Stimulated activated CD4-positive, alpha-beta T cell treated with anti-CD3 and anti-CD28 coated beads, Interleukin-4, amount 100 ng/mL, for 4 hours (primary cell): ENCODE results near the gene RBFOX2.

ENCODE experiments used
- DNase-seq, 2 experiments: peaks; one replicate each; pipeline ENCODE4 v3.0.0-alpha.2; 2020

The RBFOX2 gene

DNA sequence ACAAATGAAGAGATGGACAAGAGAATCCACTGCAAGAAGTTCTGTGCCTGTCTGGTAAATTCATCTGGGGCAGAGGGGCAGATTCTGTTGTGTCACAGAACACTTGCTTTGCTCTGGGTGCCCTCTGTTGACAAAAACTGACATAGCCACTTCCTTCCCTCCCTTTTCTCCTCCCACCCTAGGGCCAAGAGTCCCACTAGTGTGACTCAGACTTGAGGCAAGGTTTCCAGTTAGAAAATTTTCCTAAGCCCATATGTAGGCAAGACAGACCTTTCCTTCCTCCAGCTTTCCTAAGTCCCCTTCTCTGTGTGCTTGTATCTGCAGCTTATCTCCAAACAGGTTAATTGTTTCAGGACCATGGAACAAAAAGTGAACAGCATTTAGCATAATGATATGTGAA lies 106.8 kb downstream of the RBFOX2 start:
- peak in 1 of 2 experiments; percentile 35 for DNase-seq

DNA sequence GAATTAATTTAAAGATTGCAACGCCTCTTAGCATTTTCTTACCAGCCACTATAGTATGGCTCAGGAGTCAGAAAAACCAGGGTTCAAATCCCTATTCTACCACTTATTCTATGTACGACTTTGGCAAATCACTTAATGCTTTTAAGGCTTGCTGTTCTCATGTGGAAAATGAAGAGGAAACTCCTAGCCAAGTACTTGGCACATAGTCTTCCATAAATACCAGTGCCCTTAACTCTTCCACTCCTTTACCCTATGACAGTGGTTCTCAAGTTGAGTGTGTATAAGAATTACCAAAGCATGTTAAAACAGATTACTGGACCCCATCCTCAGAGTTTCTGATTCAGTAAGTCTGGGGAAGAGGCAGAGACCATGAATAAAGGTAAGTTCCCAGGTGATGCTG lies 107.6 kb downstream of the RBFOX2 start:
- no peak for DNase-seq

DNA sequence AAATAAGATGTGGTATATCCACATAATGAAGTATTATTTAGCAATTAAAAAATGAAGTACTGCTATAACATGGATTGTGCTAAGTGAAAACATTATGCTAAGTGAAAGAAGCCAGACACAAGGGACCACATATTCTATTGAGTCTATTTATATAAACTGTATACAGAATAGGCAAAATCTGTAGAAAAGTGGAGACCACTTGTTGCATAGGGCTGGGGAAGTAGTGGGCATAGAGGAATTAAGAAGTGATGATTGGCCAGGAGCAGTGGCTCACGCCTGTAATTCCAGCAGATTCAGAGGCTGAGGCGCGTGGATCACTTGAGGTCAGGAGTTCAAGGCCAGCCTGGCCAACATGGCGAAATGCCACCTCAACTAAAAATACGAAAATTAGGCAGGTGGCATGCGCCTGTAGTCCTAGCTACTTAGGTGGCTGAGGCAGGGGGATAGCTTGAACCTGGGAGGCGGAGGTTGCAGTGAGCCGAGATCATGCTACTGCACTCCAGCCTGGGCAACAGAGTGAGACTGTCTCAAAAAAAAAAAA lies 109.6 kb downstream of the RBFOX2 start:
- no peak for DNase-seq

DNA sequence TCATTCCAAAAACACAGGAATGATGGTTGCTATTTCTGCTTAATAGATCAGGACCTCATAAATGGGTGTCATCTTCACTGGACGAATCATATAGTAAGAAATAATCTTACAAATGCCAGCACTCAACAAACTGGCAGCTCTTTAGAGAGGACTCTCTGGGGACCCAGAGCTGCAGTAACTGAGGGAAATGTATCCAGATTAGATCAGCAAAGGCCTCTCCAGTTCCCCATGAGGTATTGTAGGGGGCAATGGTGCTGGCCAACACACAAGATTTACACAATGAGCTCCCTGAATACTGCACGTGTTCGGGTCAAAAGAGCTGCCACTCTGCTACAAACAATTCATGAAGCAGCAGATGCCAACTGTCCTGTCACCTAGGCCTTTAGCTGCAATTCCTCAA lies 110.2 kb downstream of the RBFOX2 start:
- DNase-seq: no peak

DNA sequence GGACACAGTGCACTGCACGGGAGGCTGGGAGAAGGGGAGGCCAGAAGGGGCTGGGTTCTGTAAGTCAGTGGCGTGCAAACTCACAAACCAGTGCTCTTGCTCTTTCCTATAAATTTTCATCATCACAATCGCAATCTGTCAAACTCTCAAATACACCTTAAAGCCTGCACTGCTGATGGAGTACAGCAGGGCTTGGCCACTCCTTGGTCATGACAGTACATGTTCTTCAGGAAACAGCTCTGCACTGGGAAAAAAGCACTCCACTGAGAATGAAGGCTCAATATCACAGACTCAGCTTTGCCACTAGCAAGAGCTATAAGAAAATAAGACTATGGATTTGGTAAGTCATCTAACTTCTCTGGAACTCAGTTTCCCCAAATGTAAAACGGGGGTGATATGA lies 111.0 kb downstream of the RBFOX2 start:
- DNase-seq: no peak

DNA sequence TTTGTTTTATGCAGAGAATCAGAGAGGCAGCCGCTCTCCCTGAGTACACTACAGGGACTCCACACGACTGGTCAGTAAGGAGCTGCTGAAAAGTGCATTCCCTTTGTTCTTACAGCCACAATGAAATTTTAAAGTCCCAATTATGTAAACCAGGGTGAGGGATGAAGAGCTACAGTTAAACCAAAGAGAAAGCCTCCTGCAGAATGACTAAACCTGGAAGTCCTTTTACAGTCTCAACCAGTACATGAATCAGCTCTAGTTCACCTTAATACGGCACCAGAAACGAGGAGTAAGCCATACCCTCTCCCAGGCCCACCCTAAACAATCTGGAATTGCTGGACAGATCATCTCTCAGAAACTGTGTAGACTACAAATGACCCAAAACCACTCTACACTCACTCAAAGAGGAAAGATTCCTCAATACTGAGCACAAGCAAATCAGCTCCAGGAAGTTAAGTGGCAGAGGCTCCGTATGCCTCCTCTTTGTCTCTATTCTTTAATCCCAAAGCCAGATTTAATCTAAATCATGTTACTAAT lies 113.1 kb downstream of the RBFOX2 start:
- DNase-seq: no peak

DNA sequence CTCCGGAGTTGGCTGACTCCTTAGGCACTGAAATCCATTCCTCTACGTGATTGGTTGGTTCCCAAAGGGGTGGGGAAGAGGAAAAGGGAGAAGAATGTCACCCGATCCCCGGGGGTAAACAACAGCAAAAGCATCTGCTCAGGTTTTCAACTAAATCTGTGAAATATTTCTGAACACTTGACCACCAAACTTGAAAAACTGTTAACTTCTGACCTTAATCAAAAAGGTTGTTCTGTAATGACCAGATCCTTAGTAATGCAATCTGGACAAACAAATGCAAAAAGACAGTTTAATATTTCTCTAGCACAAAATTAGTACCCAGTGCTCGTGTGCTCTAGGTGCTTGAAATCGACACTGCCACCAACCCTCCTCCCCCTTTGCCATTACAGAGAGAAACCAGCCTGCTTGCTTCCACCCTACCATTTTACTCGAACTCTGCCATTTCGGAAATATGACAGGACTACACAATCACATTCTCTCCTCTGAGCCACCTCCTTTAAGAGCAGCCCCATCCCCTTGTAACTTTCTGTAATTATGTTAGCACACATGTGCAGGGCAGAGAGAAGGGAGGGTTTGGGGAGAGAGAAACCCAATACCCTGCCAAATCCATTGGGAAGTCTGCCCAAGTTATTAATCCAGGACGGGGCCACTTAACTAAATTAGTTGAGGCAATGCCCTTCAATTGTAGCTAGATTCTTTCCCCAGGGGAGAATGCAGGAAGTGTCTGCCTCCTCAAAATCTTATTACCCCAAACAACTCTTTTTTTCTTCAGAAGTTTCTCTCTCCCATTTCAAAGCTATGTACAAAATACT lies 113.8 kb downstream of the RBFOX2 start:
- DNase-seq: no peak

DNA sequence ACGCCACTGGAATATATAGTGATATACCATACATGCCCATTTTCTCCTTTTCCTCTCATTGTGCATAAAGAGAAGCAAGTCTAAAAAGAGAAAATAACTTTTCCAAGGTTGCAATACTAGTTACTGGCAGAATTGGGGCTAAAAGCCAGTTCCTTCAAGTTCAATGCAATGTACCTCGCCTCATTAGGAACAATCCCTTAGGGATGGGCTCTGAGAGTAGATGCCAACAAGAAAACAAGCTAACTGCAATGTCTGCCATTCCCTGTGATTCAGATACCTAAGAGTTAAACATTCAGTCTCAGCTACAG lies 114.3 kb downstream of the RBFOX2 start:
- DNase-seq: no peak

DNA sequence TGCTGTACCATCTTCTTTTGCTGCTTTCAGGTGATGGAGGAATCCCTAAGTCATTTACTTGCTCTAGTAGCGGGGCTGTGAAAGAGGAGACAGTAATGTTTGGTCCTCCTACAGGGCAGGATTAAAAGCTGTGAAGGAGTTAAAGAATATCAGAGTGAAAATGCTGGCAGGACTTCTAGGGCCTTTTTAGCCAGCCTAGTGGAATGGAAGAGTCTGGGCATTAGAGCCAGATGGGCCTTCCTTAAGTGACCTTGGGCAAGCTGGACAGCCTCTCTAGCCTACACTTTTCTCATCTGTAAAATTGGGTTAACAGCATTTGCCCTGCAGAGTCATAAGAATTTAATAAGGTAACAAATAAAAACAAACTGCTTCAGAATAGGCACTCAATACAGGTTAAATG lies 114.7 kb downstream of the RBFOX2 start:
- no peak for DNase-seq

DNA sequence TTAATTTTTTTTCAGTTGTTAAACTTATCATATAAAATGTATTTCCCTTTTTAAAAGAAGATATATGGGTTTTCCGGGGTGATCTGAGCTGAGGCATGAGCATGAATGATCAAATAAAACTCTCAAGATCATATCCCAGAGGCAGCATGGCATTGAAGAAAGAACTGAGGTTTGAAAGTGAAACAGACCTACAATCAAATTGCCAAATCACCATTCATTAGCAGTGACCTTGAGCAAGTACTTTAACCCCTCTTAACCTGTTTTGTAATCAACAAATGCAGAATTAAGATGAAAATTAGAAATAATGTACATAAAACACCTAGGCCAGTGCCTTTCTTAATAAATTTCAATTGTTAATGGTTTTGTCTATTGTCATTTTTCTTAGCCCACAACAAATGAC lies 116.0 kb downstream of the RBFOX2 start:
- no peak for DNase-seq

DNA sequence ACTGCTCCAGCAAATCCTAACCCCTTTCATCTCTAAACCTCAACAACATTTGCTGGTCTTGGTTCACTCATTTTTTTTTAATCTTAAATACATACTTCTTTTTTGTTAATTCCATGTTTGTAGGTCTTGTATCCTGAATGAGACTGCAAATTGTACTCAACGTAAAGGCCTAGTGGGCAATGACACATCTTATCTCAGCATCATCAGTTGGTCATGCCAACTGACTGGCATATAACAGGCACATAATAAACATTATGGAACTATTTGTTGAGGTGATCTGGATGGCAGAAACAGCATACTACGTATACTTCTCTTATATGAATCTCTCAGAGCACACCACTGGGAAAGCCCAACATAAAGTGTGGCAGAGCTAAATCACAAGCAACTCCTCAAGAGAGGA lies 116.7 kb downstream of the RBFOX2 start:
- DNase-seq: no peak

DNA sequence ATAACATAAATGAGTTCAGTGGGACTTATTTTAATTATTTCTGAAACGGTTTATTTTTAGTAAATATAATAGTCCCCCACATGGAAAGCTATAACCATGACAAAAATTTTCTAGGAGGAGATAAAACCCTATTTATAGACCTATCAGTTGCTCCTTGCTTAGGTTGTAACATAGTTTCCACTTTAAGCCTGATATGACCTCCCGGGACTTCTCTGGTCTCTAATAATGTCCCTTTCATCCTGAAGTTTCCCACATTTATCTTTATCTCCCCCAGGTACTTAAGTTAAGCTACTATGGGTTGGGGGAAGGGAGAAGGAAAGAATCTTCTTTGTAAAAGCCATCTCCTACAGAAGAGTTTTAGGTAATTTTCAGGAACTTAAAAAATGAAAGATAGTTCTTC lies 117.7 kb downstream of the RBFOX2 start:
- no peak for DNase-seq

DNA sequence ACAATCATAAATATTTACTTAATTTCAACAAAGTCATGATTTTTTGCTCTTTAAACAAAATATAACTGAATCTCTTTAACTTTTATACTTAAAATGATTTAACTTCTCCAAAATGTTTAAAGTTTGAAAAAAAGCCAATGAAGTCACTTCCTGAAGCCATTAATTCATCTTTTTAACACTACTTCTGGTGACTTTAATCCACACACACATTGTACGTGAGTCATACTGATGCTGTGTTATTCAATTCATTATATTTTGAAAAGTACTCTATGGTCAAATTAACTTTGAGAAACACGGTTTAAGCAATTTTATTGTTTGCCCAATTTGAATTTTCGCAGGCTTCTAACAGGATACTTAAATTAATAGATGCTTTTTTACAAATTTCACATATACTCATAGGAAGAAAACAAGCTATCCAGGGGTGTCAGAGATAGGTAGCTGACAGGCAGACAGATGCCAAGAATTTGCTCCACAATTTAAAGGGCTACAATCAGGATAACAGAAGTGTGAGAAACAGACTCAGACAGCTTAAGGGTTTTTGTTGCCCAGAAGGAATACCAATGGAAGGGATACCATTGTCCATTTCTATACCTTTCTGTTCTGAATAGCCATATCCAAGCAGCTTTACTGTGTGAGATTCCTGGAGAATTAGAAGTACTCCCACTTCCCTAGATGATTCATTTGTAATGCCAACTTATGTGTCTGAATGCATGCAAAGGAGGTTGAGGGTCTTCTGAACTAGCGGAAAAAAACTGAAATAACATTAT lies 118.4 kb downstream of the RBFOX2 start:
- DNase-seq: no peak

DNA sequence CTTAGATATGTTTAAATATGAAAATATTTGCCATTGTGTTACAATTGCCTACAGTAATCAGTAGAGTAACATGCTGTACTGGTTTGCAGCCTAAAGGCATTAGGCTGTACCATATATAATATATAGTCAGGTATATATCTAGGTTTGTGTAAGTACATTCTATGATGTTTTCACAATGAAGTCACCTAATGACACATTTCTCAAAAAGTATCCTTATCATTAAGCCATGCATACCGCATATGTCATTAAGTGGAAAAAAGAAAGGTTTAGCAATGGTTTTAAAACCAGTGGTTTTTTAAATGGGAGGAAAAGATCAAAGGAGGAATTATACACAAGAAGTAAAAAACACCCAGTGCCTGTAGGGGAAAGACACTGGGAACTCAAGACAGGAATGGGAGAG lies 122.7 kb downstream of the RBFOX2 start:
- DNase-seq: no peak

DNA sequence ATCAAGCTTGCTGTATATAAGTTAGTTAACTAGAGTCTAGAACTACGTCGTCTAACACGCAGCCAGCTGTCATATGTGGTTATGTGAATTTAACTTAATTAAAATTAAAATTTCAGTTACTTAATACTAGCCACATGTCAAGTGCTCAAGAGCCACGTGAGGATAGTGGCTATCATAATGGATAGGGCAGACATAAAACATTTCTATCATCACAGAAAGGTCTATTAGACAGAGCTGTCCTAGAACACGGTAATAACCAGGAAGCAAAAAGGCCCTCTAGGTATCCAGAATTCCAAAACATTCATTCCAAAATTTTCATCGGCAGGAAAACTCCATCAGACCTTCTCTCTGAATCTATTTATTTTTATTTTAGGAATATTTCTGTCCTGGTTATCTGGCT lies 123.9 kb downstream of the RBFOX2 start:
- no peak for DNase-seq

DNA sequence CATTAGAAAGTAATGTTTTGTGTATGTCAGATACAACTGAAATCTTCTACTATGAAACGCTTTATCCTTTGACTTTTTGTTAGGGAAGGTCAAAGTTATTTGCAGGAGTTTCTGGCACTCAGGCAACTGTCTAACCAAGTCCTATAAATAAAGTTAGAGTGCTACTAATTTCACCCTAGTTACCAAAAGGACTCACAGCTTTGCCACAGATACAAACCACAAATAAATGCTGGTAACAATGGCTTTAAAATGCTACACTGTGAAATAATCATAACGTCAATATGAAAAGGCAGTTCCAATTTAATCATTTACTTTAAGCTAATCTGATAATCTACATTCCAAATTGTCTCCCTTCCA lies 124.3 kb downstream of the RBFOX2 start:
- DNase-seq: no peak

DNA sequence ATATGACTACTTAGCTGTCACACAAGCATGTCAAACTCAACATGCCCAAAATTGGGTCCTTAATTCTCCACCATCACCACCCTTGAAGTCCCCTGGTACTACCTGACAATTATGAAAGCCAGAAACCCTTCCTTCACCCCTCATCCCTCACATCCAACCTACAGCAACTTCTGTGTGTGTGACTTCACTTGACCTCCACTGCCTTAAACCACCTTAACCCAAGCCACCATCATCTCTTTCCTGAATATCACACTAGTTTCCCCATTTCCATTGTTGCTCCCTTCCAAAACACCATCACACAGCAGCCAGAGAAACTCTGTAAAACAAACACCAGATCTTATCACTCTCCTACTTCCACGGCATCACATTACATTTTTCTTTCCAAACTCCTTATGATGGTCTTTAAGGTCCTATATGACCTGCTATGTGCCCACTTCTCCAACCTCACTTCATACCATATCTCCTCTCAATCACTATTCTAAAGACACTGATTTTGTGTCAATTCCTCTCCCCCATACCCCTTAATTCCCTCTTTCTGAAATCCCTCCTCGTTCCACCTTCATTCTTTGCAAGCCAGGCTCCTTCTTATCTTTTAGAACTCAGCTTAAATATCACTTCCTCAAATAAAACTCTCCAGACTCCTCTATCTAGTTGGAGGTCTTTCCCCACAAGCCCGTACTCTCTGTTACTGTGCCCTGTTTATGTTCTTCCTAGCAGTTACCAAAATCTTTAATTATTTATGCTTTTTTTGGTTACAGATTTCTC lies 124.9 kb downstream of the RBFOX2 start:
- no peak for DNase-seq

DNA sequence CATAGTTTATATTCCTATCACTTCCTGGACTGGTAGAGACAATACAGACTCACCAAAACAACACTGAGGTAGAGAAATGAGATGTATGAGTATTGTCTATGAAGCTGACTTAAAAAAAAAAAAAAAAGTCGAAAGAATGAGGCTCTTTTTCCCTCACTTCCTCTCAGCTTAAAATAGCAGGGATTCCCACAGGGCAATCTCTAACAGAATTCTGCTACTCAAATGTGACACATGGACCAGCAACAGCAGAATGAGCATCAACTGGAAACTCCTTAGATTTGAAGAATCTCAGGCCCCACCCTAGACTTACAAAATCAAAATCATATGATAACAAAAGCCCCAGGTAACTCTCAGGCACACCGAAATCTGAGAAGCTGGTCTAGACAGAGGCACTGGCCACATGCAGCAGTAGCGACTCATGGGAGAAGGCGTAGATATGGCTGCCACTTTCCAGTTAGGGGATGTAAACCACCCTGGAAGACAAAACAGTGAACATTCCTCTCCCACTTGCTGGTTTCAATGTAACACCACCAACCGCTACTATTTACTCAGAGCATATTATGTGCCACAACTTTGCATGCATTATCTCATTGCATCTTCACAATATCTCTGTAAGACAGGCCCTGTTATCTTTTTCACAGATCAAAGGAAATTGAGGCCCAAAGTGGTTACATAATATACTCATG lies 128.0 kb downstream of the RBFOX2 start:
- DNase-seq: no peak

DNA sequence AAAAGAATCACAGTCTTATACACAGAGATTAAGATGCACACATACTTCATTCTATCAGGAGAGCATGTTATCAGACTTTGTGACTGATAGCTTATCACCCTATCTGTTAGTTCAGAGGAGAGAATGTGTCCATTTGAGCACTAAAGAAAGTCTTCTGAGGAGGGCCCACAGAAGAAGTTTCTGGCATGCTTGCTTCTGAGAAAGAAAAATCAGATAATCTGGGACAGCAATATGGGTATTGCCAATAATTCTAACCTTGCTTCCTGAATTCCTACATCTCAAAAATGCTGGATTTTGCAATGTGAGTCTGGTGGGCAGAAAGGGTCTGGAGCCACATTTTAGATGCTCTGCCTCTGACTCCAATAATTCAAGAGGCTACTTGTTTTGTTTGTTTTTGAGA lies 128.9 kb downstream of the RBFOX2 start:
- no peak for DNase-seq

DNA sequence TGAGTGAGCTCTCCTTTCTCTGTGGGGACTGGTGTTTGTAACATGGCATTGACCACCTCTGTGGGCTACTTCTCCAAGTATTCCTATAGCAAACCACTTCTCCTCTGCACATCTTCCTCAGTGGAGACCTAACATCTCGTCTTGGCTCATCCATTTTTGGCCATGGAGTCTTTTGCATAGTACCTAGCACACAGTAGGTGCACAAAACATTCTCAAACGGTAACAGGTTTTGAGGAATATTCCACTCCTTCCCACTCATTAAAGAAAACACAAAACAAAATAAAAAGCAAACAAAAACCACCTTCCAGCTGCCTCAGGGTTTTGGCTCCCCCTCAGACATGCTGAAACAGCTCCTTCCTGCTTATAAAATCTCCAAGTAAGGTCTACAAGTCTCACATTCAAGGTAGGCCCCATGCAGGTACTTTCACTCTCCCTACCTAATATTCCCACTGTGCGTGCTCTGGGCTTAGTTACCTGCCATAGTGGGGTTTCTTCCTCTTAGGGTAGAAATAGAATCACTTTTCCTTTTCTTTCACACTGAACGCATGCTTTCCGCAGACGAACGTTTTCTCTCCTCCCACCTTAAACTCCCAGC lies 132.4 kb downstream of the RBFOX2 start:
- DNase-seq: no peak

DNA sequence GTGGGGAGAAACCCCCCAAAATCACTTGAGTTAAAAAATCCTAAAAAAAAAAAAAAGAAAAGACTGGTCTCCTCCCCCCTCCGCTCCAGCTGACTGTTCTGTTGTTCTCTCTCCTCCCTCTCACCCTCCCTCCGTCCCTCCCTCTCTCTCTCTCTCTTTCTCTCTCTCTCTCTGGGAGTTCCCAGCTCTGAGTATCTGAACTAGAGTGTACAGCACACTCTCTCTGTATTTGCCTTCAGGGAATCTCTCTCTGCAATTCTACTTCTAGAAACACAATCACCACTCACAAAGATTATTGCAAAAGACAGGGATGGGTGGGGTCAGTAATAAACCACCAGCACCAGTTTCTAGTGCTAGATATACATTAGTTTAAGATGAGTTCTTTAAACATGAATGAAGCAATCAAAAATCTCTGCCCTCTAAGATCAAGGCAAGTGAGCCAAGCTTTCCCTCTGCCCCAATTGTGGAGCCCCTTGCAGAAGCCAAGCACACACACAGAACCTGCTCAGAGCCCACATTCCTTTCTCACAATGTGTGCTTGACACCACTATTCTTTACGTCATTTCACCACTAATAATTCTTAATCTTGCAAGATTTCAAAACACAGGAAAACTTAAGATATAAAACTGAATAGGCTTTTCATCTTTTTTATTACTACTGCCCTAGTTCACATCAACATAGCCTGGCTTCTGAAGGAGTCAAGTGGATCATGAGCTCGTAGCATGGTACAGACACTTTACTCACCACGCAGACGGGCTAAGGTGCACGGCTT lies 133.5 kb downstream of the RBFOX2 start:
- DNase-seq: no peak

DNA sequence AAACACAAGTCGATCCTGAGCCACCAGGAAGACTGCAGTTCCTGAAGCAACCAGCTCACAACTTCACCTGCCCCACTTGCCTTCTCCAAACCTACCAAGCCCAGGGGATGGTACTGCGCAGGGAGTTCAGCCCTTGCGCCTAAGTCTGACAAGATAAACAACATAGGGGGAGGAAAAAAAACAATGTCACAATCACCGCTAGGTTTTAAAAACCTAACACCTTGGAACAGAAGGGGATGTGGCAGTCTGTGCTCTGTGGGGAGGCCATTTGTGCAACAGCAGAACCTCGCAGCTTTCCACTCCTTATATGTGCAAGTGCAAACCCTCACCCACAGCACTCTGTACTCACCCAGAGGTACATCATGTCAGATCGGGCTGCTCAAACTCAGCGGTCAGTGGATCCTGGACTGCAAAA lies 134.2 kb downstream of the RBFOX2 start:
- DNase-seq: no peak
